Gastrocnemius medialis (tissue), 4 donors: Measurements from ENCODE around the gene TEX264. TPM values are rescaled to one million over a fixed set of nuclear protein-coding genes. Genes with fewer than 3 reads are reported as not detected.

ENCODE experiments used
- ATAC-seq, 2 donors: fragments of 150-250 bp; one replicate each; pipeline ENCODE4 v1.9.1; 2016
- DNase-seq, 2 donors: peaks; one replicate each; pipeline ENCODE4 v3.0.0-alpha.2; 2019
- H3K27ac ChIP-seq, 4 donors: fragments of 200-600 bp; sonication (generic); 1 replicate in 1 of 4; 2 replicates in 3 of 4; pipeline ENCODE4 v1.5.1; 2016 to 2018; ENCODE audit warnings: mild to moderate bottlenecking in 2 of 4, moderate library complexity in 1 of 4
- H3K27me3 ChIP-seq, 3 donors: fragments of 200-600 bp; sonication (generic) in 2 of 3; 1 replicate in 1 of 3; 2 replicates in 2 of 3; pipeline versions ENCODE4 v1.5.1 to v1.6.0; 2016 to 2019; ENCODE audit warnings: mild to moderate bottlenecking in 1 of 3, moderate library complexity in 1 of 3
- H3K36me3 ChIP-seq, 2 donors: fragments of 200-600 bp; sonication (generic) in 1 of 2; one replicate each; pipeline ENCODE4 v1.5.1; 2017 to 2018
- H3K4me1 ChIP-seq, 2 donors: fragments of 200-600 bp; sonication (generic) in 1 of 2; one replicate each; pipeline ENCODE4 v1.5.1; 2016 to 2017; ENCODE audit warnings: mild to moderate bottlenecking in 2 of 2
- H3K4me3 ChIP-seq, 4 donors: fragments of 200-600 bp; sonication (generic) in 3 of 4; 1 replicate in 1 of 4; 2 replicates in 3 of 4; pipeline ENCODE4 v1.5.1; 2016 to 2019; ENCODE audit warnings: mild to moderate bottlenecking in 2 of 4
- H3K9me3 ChIP-seq, 3 donors: fragments of 200-600 bp; sonication (generic) in 2 of 3; 1 replicate in 1 of 3; 2 replicates in 2 of 3; pipeline ENCODE4 v1.5.1; 2016 to 2019
- CTCF ChIP-seq, 5 experiments: fragments of 450-650 bp in 3 of 5; fragments of 200-600 bp in 2 of 5; sonication (generic) in 2 of 5; IDR thresholded peaks in 4 of 5; conservative IDR thresholded peaks in 1 of 5; 1 replicate in 4 of 5; 2 replicates in 1 of 5; pipeline ENCODE4 v1.5.1; 2016 to 2019; ENCODE audit warnings: antibody characterized with exemption in 5 of 5, mild to moderate bottlenecking in 3 of 5, moderate library complexity in 3 of 5
- POLR2A ChIP-seq, 2 donors: fragments of 450-650 bp; IDR thresholded peaks; one replicate each; pipeline ENCODE4 v1.6.1; 2017; ENCODE audit warnings: antibody characterized with exemption in 2 of 2, mild to moderate bottlenecking in 2 of 2, moderate library complexity in 2 of 2
- in situ Hi-C, 4 donors: fragments of 200-750 bp; cut with MboI; loops; one replicate each; pipeline versions ENCODE4 v1.15.0 to v1.8.0; 2017; ENCODE audit warnings: low sequenced_read_pairs in 4 of 4
- intact Hi-C: fragments of 100-400 bp; cut with DNase I; formaldehyde crosslinking; loops from one replicate; pipeline ENCODE4 v1.15.1; 2023; ENCODE audit warnings: low total_unique reads
- total RNA-seq, 4 donors: library from RNA; depleted of rRNA; stranded (reverse); fragments of >200 nt; gene quantifications; one replicate each; pipeline versions ENCODE4 v1.1.0 to v1.2.3, GENCODE V29; 2016

The TEX264 gene
- total RNA-seq, 4 donors from 2014 or later, result 43.9 to 83.5 (median 54.3) TPM

GRCh38 chr3:51677358-51677757 is 6.3 kb downstream of the TEX264 start:
- TF ChIP-seq POLR2A (IDR thresholded peaks at IDR 0.05) (no peak), CTCF (IDR thresholded peaks at IDR 0.05 in 4 of 5, conservative IDR thresholded peaks at IDR 0.05 in 1 of 5) (no peak)
- DNase-seq (no peak), ATAC-seq (no peak)
- Histone ChIP-seq H3K4me1 (peaks cover 24 to 37% of the 10 kb centered on the region in 2 donors), H3K36me3 (no peaks in the 10 kb centered on the region), H3K4me3 (no peak overlapping the region), H3K9me3 (no peaks in the 10 kb centered on the region), H3K27me3 (no peaks in the 10 kb centered on the region), H3K27ac (no peak overlapping the region)
- intact Hi-C loops, result no loop called here
- in situ Hi-C loops, result loop anchor here in 1 of 4 donors (25.0 kb wide), 1 partner anchor 290 kb away; the partner anchor contains the start of genes MANF and RBM15B

- in situ Hi-C loops (loop anchor here in 1 of 4 donors (25.0 kb wide), 1 partner anchor 291 kb away; the partner anchor contains the start of genes MANF and RBM15B), intact Hi-C loops (no loop called here)
- no peaks in the 10 kb centered on the region for H3K36me3 ChIP-seq
- H3K27ac ChIP-seq, result no peak overlapping the region
- DNase-seq (no peak), ATAC-seq (no peak)
- no peaks in the 10 kb centered on the region for H3K27me3 ChIP-seq
- no peak for TF ChIP-seq POLR2A (IDR thresholded peaks at IDR 0.05)
- TF ChIP-seq CTCF (IDR thresholded peaks at IDR 0.05 in 4 of 5, conservative IDR thresholded peaks at IDR 0.05 in 1 of 5), result no peak
- H3K4me1 ChIP-seq, result peaks cover 21 to 31% of the 10 kb centered on the region in 2 donors
- H3K4me3 ChIP-seq, result no peak overlapping the region
- H3K9me3 ChIP-seq, result no peaks in the 10 kb centered on the region
Observed at GRCh38 chr3:51678186-51678585, 7.1 kb downstream of the TEX264 start.

DNA sequence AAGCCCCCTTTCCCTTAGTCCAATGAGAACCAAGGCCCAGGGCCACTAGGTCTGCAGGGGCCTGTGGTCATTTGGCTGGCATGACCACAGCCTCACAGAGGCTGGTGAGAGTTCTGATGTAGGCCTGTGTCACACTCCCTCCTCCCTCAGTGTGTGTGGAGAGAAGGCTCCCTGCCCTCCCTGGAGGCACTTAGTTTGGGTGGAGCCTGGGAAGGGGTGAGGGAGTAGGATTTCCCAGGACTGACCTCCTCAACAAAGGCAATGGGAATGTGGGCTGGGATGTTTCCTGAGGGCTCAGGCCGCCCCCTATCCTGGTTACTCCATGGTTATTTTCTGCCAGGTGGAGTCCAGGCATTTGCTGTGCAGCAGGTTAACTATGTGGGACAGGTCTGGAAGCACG is 7.6 kb downstream of the TEX264 start:
- in situ Hi-C loops (loop anchor here in 1 of 4 donors (25.0 kb wide), 1 partner anchor 291 kb away; the partner anchor contains the start of genes MANF and RBM15B), intact Hi-C loops (no loop called here)
- ATAC-seq, result no peak
- Histone ChIP-seq H3K27me3 (no peaks in the 10 kb centered on the region), H3K9me3 (no peaks in the 10 kb centered on the region), H3K4me1 (peaks cover 21 to 31% of the 10 kb centered on the region in 2 donors), H3K4me3 (no peak overlapping the region), H3K36me3 (no peaks in the 10 kb centered on the region), H3K27ac (no peak overlapping the region)
- no peak for DNase-seq
- TF ChIP-seq POLR2A (IDR thresholded peaks at IDR 0.05) (no peak), CTCF (IDR thresholded peaks at IDR 0.05 in 4 of 5, conservative IDR thresholded peaks at IDR 0.05 in 1 of 5) (no peak)

GRCh38 chr3:51679318-51679717 is 8.3 kb downstream of the TEX264 start:
- ATAC-seq (no peak), DNase-seq (no peak)
- TF ChIP-seq CTCF (IDR thresholded peaks at IDR 0.05 in 4 of 5, conservative IDR thresholded peaks at IDR 0.05 in 1 of 5), result no peak
- no peak for TF ChIP-seq POLR2A (IDR thresholded peaks at IDR 0.05)
- H3K9me3 ChIP-seq, result no peaks in the 10 kb centered on the region
- in situ Hi-C loops, result loop anchor here in 1 of 4 donors (25.0 kb wide), 1 partner anchor 292 kb away; the partner anchor contains the start of genes MANF and RBM15B
- no peaks in the 10 kb centered on the region for H3K27me3 ChIP-seq
- no peak overlapping the region for H3K27ac ChIP-seq
- no peak overlapping the region for H3K4me3 ChIP-seq
- peaks cover 21 to 31% of the 10 kb centered on the region in 2 donors for H3K4me1 ChIP-seq
- intact Hi-C loops, result no loop called here
- peaks cover 0 to under 1% of the 10 kb centered on the region in 2 donors for H3K36me3 ChIP-seq
